HEK293 (cell line): ENCODE measurements around the gene DAG1.
A peak's percentile ranks its signal among the peaks of the same experiment; 100 is the strongest.

ENCODE experiments used
- CTCF ChIA-PET: fragments of 350-600 bp; formaldehyde crosslinking; extraction: SDS; loops from one replicate; lab custom pipeline; 2021; ENCODE audit warnings: antibody characterized with exemption; lab: Yijun Ruan, JAX
- POLR2A ChIA-PET: fragments of 300-600 bp; formaldehyde crosslinking; extraction: SDS; loops from one replicate; lab custom pipeline; 2020; ENCODE audit warnings: antibody characterized with exemption, inconsistent platforms; lab: Yijun Ruan, JAX
- H3K27ac ChIP-seq: fragments of 200-500 bp; sonication (Bioruptor generic); 2 replicates; pipeline ENCODE4 v1.5.1; 2014; ENCODE audit warnings: low read depth, low read length, control low read depth, inconsistent platforms; ENCODE audit errors: extremely low read depth
- H3K36me3 ChIP-seq, 2 experiments: fragments of 200-500 bp in 1 of 2; sonication (Bioruptor generic) in 1 of 2; 1 replicate in 1 of 2; 2 replicates in 1 of 2; pipeline ENCODE4 v1.5.1; 2014 to 2017; ENCODE audit warnings: inconsistent platforms in 2 of 2, low read length in 2 of 2; ENCODE audit not compliant: control insufficient read depth in 2 of 2, insufficient read depth in 1 of 2
- H3K4me1 ChIP-seq: fragments of 200-500 bp; sonication (Bioruptor generic); 2 replicates; pipeline ENCODE4 v1.5.1; 2014; ENCODE audit warnings: mild to moderate bottlenecking, low read length, inconsistent platforms; ENCODE audit not compliant: control insufficient read depth, insufficient read depth
- H3K4me3 ChIP-seq: 2 replicates; pipeline ENCODE4 v1.5.1; 2011; ENCODE audit warnings: low read depth, mild to moderate bottlenecking, control low read depth, low read length, moderate library complexity
- H3K9me3 ChIP-seq: fragments of 200-500 bp; sonication (Bioruptor generic); 2 replicates; pipeline ENCODE4 v1.5.1; 2014; ENCODE audit warnings: low read depth, low read length, inconsistent platforms; ENCODE audit not compliant: control insufficient read depth, insufficient read depth
- GLIS1 ChIP-seq: fragments of 450-650 bp; formaldehyde crosslinking; IDR thresholded peaks from 2 replicates; pipeline ENCODE4 v1.5.1; 2016; ENCODE audit warnings: missing biosample characterization, missing genetic modification characterization
- GLIS2 ChIP-seq: fragments of 450-650 bp; formaldehyde crosslinking; IDR thresholded peaks from 2 replicates; pipeline ENCODE4 v1.5.1; 2016; ENCODE audit warnings: missing biosample characterization, missing genetic modification characterization
- HOXD13 ChIP-seq: sonication (generic); formaldehyde crosslinking; IDR thresholded peaks from 2 replicates; pipeline ENCODE4 v1.8.0; 2022; ENCODE audit warnings: missing genetic modification reagents, borderline replicate concordance
- KLF1 ChIP-seq: fragments of 450-650 bp; formaldehyde crosslinking; IDR thresholded peaks from 2 replicates; pipeline ENCODE4 v1.5.1; 2016; ENCODE audit warnings: missing biosample characterization, missing genetic modification characterization
- KLF10 ChIP-seq: fragments of 450-650 bp; IDR thresholded peaks from 2 replicates; pipeline ENCODE4 v1.5.1; 2018; ENCODE audit warnings: missing biosample characterization, mild to moderate bottlenecking, missing genetic modification characterization
- KLF9 ChIP-seq: fragments of 450-650 bp; formaldehyde crosslinking; IDR thresholded peaks from 2 replicates; pipeline ENCODE4 v1.5.1; 2016; ENCODE audit warnings: missing biosample characterization, missing genetic modification characterization, low read depth
- MZF1 ChIP-seq: fragments of 450-650 bp; formaldehyde crosslinking; IDR thresholded peaks from 2 replicates; pipeline ENCODE4 v1.5.1; 2017; ENCODE audit warnings: missing biosample characterization, missing genetic modification characterization, borderline replicate concordance
- SALL2 ChIP-seq: fragments of 450-650 bp; formaldehyde crosslinking; IDR thresholded peaks from 2 replicates; pipeline ENCODE4 v1.5.0; 2017; ENCODE audit warnings: missing biosample characterization, mild to moderate bottlenecking, missing genetic modification characterization, borderline replicate concordance
- SP2 ChIP-seq: fragments of 450-650 bp; formaldehyde crosslinking; IDR thresholded peaks from 2 replicates; pipeline ENCODE4 v1.5.1; 2016; ENCODE audit warnings: missing biosample characterization, missing genetic modification characterization
- ZBTB20 ChIP-seq: fragments of 450-650 bp; formaldehyde crosslinking; IDR thresholded peaks from 2 replicates; pipeline ENCODE4 v1.5.1; 2016; ENCODE audit warnings: missing biosample characterization, missing genetic modification characterization
- ZEB2 ChIP-seq: fragments of 450-650 bp; formaldehyde crosslinking; IDR thresholded peaks from 2 replicates; pipeline ENCODE4 v1.5.1; 2016; ENCODE audit warnings: missing biosample characterization, missing genetic modification characterization
- ZFHX2 ChIP-seq: fragments of 450-650 bp; formaldehyde crosslinking; conservative IDR thresholded peaks from 2 replicates; pipeline ENCODE4 v1.5.1; 2016; ENCODE audit warnings: missing biosample characterization, missing genetic modification characterization
- ZNF16 ChIP-seq: fragments of 450-650 bp; formaldehyde crosslinking; IDR thresholded peaks from 2 replicates; pipeline ENCODE4 v1.5.1; 2016; ENCODE audit warnings: low read depth, missing biosample characterization, missing genetic modification characterization
- ZNF169 ChIP-seq: fragments of 450-650 bp; formaldehyde crosslinking; IDR thresholded peaks from 2 replicates; pipeline ENCODE4 v1.5.1; 2016; ENCODE audit warnings: missing biosample characterization, missing genetic modification characterization
- ZNF433 ChIP-seq: fragments of 450-650 bp; formaldehyde crosslinking; IDR thresholded peaks from 2 replicates; pipeline ENCODE4 v1.5.1; 2016; ENCODE audit warnings: missing biosample characterization, missing genetic modification characterization, low read depth
- ZNF561 ChIP-seq: fragments of 450-650 bp; IDR thresholded peaks from 2 replicates; pipeline ENCODE4 v1.5.1; 2018; ENCODE audit warnings: missing biosample characterization, missing genetic modification characterization, borderline replicate concordance
- ZNF571 ChIP-seq: fragments of 450-650 bp; formaldehyde crosslinking; IDR thresholded peaks from 2 replicates; pipeline ENCODE4 v1.5.0; 2017; ENCODE audit warnings: missing biosample characterization, missing genetic modification characterization
- ZNF600 ChIP-seq: fragments of 450-650 bp; formaldehyde crosslinking; IDR thresholded peaks from 2 replicates; pipeline ENCODE4 v1.5.1; 2016; ENCODE audit warnings: missing biosample characterization, missing genetic modification characterization
- ZNF654 ChIP-seq: fragments of 450-650 bp; formaldehyde crosslinking; IDR thresholded peaks from 2 replicates; pipeline ENCODE4 v1.5.1; 2016; ENCODE audit warnings: low read depth, missing biosample characterization, missing genetic modification characterization
- TF ChIP-seq, protein P1 (sequence below): fragments of 450-650 bp; formaldehyde crosslinking; IDR thresholded peaks from 2 replicates; pipeline ENCODE4 v1.5.1; 2016; ENCODE audit warnings: missing biosample characterization, missing genetic modification characterization
- TF ChIP-seq, protein P2 (sequence below): fragments of 450-650 bp; formaldehyde crosslinking; IDR thresholded peaks from 2 replicates; pipeline ENCODE4 v1.5.1; 2016; ENCODE audit warnings: missing biosample characterization, missing genetic modification characterization
- TF ChIP-seq, protein P3 (sequence below): fragments of 450-650 bp; formaldehyde crosslinking; IDR thresholded peaks from 2 replicates; pipeline ENCODE4 v1.5.1; 2017; ENCODE audit warnings: missing biosample characterization, missing genetic modification characterization
- TF ChIP-seq, protein P4 (sequence below): fragments of 450-650 bp; formaldehyde crosslinking; IDR thresholded peaks from 2 replicates; pipeline ENCODE4 v1.5.1; 2017; ENCODE audit warnings: missing biosample characterization, missing genetic modification characterization
- TF ChIP-seq, protein P5 (sequence below): fragments of 450-650 bp; formaldehyde crosslinking; IDR thresholded peaks from 2 replicates; pipeline ENCODE4 v1.5.1; 2016; ENCODE audit warnings: missing biosample characterization, missing genetic modification characterization

DAG1 gene

DNA sequence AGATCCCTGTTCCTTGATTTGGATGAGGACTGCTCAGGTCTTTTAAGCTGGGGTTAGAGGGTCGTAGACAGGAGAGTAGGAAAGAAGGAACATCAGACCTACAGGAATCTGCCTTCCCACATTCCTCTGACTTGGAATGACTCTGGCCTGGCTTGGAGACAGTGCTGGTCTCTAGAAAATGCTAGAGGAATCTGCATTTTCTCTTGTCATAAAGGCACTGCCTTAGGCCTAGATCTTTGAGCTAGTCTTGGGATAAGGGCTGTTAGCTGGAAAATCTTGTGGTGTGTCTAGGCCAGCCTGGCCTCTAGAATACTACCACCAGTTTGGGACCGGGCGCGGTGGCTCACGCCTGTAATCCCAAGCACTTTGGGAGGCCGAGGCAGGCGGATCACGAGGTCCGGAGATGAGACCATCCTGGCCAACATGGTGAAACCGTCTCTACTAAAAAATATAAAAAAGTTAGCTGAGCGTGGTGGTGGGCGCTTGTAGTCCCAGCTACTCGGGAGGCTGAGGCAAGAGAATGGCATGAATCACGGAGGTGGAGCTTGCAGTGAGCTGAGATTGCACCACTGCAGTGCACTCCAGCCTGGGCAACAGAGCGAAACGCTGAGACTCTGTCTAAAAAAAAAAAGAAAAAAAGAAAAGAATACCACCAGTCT lies 66.9 kb downstream of the DAG1 start (continued):
- TF ChIP-seq, protein P1, sequence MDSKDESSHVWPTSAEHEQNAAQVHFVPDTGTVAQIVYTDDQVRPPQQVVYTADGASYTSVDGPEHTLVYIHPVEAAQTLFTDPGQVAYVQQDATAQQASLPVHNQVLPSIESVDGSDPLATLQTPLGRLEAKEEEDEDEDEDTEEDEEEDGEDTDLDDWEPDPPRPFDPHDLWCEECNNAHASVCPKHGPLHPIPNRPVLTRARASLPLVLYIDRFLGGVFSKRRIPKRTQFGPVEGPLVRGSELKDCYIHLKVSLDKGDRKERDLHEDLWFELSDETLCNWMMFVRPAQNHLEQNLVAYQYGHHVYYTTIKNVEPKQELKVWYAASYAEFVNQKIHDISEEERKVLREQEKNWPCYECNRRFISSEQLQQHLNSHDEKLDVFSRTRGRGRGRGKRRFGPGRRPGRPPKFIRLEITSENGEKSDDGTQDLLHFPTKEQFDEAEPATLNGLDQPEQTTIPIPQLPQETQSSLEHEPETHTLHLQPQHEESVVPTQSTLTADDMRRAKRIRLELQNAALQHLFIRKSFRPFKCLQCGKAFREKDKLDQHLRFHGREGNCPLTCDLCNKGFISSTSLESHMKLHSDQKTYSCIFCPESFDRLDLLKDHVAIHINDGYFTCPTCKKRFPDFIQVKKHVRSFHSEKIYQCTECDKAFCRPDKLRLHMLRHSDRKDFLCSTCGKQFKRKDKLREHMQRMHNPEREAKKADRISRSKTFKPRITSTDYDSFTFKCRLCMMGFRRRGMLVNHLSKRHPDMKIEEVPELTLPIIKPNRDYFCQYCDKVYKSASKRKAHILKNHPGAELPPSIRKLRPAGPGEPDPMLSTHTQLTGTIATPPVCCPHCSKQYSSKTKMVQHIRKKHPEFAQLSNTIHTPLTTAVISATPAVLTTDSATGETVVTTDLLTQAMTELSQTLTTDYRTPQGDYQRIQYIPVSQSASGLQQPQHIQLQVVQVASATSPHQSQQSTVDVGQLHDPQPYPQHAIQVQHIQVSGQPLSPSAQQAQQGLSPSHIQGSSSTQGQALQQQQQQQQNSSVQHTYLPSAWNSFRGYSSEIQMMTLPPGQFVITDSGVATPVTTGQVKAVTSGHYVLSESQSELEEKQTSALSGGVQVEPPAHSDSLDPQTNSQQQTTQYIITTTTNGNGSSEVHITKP = 0 out of 2 replicates have a peak, but pooled peaks have one; percentile 19
- TF ChIP-seq, protein P2, sequence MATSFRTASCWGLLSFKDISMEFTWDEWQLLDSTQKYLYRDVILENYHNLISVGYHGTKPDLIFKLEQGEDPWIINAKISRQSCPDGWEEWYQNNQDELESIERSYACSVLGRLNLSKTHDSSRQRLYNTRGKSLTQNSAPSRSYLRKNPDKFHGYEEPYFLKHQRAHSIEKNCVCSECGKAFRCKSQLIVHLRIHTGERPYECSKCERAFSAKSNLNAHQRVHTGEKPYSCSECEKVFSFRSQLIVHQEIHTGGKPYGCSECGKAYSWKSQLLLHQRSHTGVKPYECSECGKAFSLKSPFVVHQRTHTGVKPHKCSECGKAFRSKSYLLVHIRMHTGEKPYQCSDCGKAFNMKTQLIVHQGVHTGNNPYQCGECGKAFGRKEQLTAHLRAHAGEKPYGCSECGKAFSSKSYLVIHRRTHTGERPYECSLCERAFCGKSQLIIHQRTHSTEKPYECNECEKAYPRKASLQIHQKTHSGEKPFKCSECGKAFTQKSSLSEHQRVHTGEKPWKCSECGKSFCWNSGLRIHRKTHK = no peak

DNA sequence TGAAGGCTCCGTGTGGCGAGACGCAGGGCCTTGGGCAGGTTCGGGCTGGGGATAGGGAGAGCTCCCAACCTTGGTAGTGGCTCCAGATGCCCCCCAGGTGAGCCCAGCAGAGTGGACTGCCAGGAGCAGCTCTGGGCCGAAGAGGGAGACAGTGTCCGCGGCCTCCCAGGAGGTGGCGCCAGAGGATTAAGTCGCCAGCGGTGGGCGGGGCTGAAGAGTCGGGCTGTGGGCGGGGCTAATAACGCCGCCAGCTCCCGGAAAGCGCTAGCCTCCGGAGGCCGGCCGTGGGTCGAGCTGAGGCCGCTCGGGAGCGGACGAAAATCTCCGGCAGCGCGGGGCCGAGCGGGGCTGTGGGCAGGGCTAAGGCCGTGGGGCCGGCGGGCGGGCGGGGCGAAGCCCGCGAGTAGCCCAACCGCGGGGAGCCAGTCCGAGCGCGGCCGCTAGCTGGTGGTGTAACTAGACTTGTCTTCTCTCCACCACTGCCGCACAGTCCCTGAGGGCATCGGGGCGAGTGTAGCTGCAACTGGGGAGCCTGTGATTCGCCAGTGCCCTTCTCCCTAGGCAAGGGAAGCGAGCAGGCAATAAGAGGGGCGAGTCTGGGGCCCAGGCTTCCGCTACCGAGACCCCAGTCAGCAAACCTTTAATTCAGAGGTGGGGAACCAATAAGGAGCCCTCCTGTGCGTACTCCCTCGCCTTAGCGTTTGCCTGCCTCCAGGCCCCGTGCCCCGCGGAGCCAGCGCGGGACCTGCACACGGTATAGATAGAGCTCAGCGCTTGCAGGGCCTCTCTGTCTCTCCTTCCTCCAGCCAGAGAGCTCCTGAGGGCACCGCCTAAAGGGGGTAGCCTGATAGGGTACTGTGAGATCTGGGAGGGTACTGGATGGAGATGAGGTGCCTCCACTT lies 69.8 kb downstream of the DAG1 start:
- H3K4me1 ChIP-seq = no peaks in the 10 kb centered on the region
- H3K36me3 ChIP-seq = no peaks in the 10 kb centered on the region
- H3K27ac ChIP-seq = peak overlapping the region; percentile 47
- peak overlapping the region; percentile 48 for H3K4me3 ChIP-seq
- no peaks in the 10 kb centered on the region for H3K9me3 ChIP-seq
- CTCF ChIA-PET = interaction anchor here (0.6 to 3.4 kb wide), 43 partner anchors 8 to 779 kb away, joined by 3 to 104 read pairs (median 4); partner anchors contain the start of genes BSN, DAG1 and QRICH1
- POLR2A ChIA-PET = interaction anchor here (0.7 to 1.6 kb wide), 9 partner anchors 14 to 200 kb away, joined by 3 to 14 read pairs (median 5); partner anchors contain the start of genes BSN and USP4
- TF ChIP-seq ZNF561 (tag by site-specific recombination) = no peak
- 0 out of 2 replicates have a peak, but pooled peaks have one; percentile 12 for TF ChIP-seq ZEB2 (tag by site-specific recombination)
- 0 out of 2 replicates have a peak, but pooled peaks have one; percentile 24 for TF ChIP-seq KLF10 (tag by site-specific recombination)
- no peak for TF ChIP-seq HOXD13 (CRISPR knock-in tag)
- TF ChIP-seq, protein P3, sequence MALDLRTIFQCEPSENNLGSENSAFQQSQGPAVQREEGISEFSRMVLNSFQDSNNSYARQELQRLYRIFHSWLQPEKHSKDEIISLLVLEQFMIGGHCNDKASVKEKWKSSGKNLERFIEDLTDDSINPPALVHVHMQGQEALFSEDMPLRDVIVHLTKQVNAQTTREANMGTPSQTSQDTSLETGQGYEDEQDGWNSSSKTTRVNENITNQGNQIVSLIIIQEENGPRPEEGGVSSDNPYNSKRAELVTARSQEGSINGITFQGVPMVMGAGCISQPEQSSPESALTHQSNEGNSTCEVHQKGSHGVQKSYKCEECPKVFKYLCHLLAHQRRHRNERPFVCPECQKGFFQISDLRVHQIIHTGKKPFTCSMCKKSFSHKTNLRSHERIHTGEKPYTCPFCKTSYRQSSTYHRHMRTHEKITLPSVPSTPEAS (tag by site-specific recombination) = no peak
- no peak for TF ChIP-seq KLF1
- no peak for TF ChIP-seq ZNF169 (tag by site-specific recombination)
- no peak for TF ChIP-seq SALL2 (tag by site-specific recombination)
- TF ChIP-seq GLIS1 (tag by site-specific recombination) = peak; percentile 27; the same call in 1 of the 2 replicates
- no peak for TF ChIP-seq ZNF433
- no peak for TF ChIP-seq ZNF16 (tag by site-specific recombination)
- peak; percentile 94 for TF ChIP-seq ZBTB20
- TF ChIP-seq ZFHX2 (tag by site-specific recombination) = 0 out of 2 replicates have a peak, but pooled peaks have one; percentile 11
- TF ChIP-seq, protein P4, sequence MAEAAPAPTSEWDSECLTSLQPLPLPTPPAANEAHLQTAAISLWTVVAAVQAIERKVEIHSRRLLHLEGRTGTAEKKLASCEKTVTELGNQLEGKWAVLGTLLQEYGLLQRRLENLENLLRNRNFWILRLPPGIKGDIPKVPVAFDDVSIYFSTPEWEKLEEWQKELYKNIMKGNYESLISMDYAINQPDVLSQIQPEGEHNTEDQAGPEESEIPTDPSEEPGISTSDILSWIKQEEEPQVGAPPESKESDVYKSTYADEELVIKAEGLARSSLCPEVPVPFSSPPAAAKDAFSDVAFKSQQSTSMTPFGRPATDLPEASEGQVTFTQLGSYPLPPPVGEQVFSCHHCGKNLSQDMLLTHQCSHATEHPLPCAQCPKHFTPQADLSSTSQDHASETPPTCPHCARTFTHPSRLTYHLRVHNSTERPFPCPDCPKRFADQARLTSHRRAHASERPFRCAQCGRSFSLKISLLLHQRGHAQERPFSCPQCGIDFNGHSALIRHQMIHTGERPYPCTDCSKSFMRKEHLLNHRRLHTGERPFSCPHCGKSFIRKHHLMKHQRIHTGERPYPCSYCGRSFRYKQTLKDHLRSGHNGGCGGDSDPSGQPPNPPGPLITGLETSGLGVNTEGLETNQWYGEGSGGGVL (tag by site-specific recombination) = peak; percentile 51; the same call in 1 of the 2 replicates
- TF ChIP-seq, protein P5, sequence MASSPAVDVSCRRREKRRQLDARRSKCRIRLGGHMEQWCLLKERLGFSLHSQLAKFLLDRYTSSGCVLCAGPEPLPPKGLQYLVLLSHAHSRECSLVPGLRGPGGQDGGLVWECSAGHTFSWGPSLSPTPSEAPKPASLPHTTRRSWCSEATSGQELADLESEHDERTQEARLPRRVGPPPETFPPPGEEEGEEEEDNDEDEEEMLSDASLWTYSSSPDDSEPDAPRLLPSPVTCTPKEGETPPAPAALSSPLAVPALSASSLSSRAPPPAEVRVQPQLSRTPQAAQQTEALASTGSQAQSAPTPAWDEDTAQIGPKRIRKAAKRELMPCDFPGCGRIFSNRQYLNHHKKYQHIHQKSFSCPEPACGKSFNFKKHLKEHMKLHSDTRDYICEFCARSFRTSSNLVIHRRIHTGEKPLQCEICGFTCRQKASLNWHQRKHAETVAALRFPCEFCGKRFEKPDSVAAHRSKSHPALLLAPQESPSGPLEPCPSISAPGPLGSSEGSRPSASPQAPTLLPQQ (tag by site-specific recombination) = peak; percentile 43; the same call in 1 of the 2 replicates
- peak; percentile 78 for TF ChIP-seq SP2 (tag by site-specific recombination)
- no peak for TF ChIP-seq ZNF600 (tag by site-specific recombination)
- peak; percentile 82 for TF ChIP-seq ZNF654 (tag by site-specific recombination)
- TF ChIP-seq MZF1 (tag by site-specific recombination) = no peak
- peak; percentile 89 for TF ChIP-seq KLF9 (tag by site-specific recombination)
- peak; percentile 51 for TF ChIP-seq GLIS2 (tag by site-specific recombination)
- no peak for TF ChIP-seq ZNF571
